ENCODE results near the gene DPM1. TPM values are rescaled to one million over a fixed set of nuclear protein-coding genes. Genes with fewer than 3 reads are reported as not detected.

The DPM1 gene
- total and polyA plus RNA-seq, 2 of the 8 experiments (the other 6 are each of a cell fraction or from before 2014, with no cell fraction given), result 42.3 to 57.0 TPM

DNA sequence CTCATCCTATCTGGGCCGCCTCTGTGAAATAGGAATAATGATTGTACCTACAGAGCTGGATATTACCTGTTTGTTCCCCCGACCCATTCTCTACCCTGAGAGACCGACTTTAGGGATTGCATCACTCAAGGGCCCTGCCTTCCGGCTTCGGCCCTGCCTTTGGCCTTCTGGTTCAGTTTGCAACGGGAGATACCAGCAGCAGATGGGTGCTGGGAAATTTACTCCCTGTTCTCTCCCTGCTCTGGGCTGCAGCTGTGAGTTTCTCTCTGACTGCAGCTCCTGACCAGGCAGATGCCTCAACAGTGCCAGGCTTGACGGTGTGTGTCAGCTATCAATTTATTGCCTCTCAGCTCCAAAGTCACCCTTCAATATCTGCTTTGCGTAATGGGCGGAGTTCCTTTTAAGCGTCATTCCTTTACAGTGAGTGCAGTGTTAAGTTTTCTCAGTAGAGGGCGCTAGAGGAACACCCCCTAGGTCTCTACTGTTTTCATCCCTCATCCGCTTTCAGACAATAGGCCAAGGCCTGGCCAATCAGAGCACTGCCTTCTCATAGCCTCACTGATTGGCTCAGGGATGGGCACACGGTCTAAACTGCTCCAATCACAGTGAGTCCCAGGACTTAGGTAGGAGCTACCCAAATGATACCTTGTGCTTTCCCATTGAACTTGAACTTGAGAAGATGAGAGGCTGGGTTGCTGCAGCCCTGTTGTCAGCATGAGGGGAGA is 34.6 kb upstream of the DPM1 start:
- Histone ChIP-seq H3K56ac (replicated peaks; ENCODE audit: insufficient read length, low read depth, low read length) (peak overlapping the region; percentile 26), H4K20me1 (replicated peaks in 1 of 2; ENCODE audit: control insufficient read depth in 1 of 2, insufficient read depth in 2 of 2, low read length in 2 of 2) (no peaks in the 10 kb centered on the region), H4K5ac (ENCODE audit: insufficient read length, low read depth, low read length) (peak overlapping the region; percentile 44), H4K8ac (ENCODE audit: extremely low read depth, insufficient read depth, low read length) (peak overlapping the region; percentile 77; the same call in 1 of the 2 replicates), H3K14ac (ENCODE audit: insufficient read length) (no peak overlapping the region), H2BK12ac (ENCODE audit: low read depth, low read length) (peak overlapping the region; percentile 76; the same call in 1 of the 2 replicates), H2AK5ac (ENCODE audit: low read depth, low read length) (no peak overlapping the region), H3K36me3 (ENCODE audit: control insufficient read depth in 2 of 4, insufficient read depth in 4 of 4, low read length in 3 of 4) (no peaks in the 10 kb centered on the region), H2BK15ac (ENCODE audit: low read length) (0 out of 2 replicates have a peak overlapping the region, but pooled peaks have one; percentile 22), H2BK5ac (ENCODE audit: low read depth, low read length) (peak overlapping the region; percentile 89; the same call in 1 of the 2 replicates), H3K4me3 (ENCODE audit: extremely low read depth in 1 of 4, insufficient read depth in 2 of 4, low read depth in 3 of 4, low read length in 4 of 4) (peak overlapping the region in 3 of 4 experiments; percentile 8 to 40 (median 16); a peak in 4 of 8 replicates), H3K79me2 (ENCODE audit: control insufficient read depth in 1 of 2, insufficient read depth in 2 of 2, low read length in 2 of 2) (no peaks in the 10 kb centered on the region), H4K91ac (replicated peaks; ENCODE audit: insufficient read length, low read length) (peak overlapping the region; percentile 70), H3K27me3 (replicated peaks in 1 of 4; ENCODE audit: control insufficient read depth in 3 of 4, extremely low read depth in 1 of 4, insufficient read depth in 3 of 4, low read length in 3 of 4) (peaks cover 0 to 2% (median 0%) of the 10 kb centered on the region in 4 experiments; a peak in 1 of 7 replicates), H3K4me1 (replicated peaks in 1 of 4; ENCODE audit: control insufficient read depth in 3 of 4, insufficient read depth in 4 of 4, low read length in 3 of 4) (peaks cover 3 to 19% (median 8%) of the 10 kb centered on the region in 4 experiments; a peak in 6 of 7 replicates), H3K4me2 (ENCODE audit: insufficient read depth in 1 of 2, low read depth in 2 of 2, low read length in 2 of 2) (peak overlapping the region; percentile 16 to 65), H2BK20ac (ENCODE audit: low read length) (peak overlapping the region; percentile 97; the same call in 1 of the 2 replicates), H3K23me2 (ENCODE audit: low read depth, low read length) (no peaks in the 10 kb centered on the region), H3K23ac (ENCODE audit: insufficient read length) (no peak overlapping the region), H3K27ac (ENCODE audit: low read depth, low read length) (peak overlapping the region; percentile 44; the same call in 1 of the 2 replicates), H2AFZ (ENCODE audit: low read length) (peak overlapping the region; percentile 52; the same call in 1 of the 2 replicates), H2BK120ac (replicated peaks; ENCODE audit: low read depth, low read length) (peak overlapping the region; percentile 74), H3K9ac (replicated peaks in 1 of 4; ENCODE audit: extremely low read depth in 1 of 4, low read depth in 3 of 4, low read length in 3 of 4) (peak overlapping the region in 1 of 4 experiments; percentile 35; a peak in 2 of 7 replicates), H3K79me1 (ENCODE audit: low read depth, low read length) (no peaks in the 10 kb centered on the region), H3K18ac (ENCODE audit: extremely low read depth, low read length) (peak overlapping the region; percentile 88), H3K4ac (replicated peaks; ENCODE audit: insufficient read length, low read depth, low read length) (peak overlapping the region; percentile 34), H3K9me3 (ENCODE audit: insufficient read depth in 2 of 2, low read depth in 1 of 2, low read length in 1 of 2) (no peaks in the 10 kb centered on the region)
- POLR2A ChIA-PET (ENCODE audit: partially characterized antibody), result interaction anchor here (0.6 to 3.4 kb wide), 17 partner anchors 11 to 604 kb away, joined by 3 to 30 read pairs (median 3); no protein-coding TSS in a partner anchor
- peak; percentile 99 for FAIRE-seq
- 26% methylated on average over 13 of the region's 13 CpGs; no CpG with 5 or more reads in 1 of the 2 experiments for WGBS, 2 experiments (ENCODE audit: extremely low coverage in 1 of 2, insufficient coverage in 1 of 2, insufficient read length in 1 of 2, insufficient replicate concordance in 2 of 2, low coverage in 1 of 2, low lambda C conversion rate in 2 of 2, missing lambda C conversion rate in 1 of 2)
- CTCF ChIA-PET (ENCODE audit: partially characterized antibody), result interaction anchor here (0.5 to 14.3 kb wide), 61 partner anchors 9 to 708 kb away, joined by 3 to 245 read pairs (median 4); no protein-coding TSS in a partner anchor
- peak; percentile 66 to 82 for DNase-seq (ENCODE audit: low read depth in 1 of 2, low spot score in 2 of 2)
- TF ChIP-seq, protein P1, sequence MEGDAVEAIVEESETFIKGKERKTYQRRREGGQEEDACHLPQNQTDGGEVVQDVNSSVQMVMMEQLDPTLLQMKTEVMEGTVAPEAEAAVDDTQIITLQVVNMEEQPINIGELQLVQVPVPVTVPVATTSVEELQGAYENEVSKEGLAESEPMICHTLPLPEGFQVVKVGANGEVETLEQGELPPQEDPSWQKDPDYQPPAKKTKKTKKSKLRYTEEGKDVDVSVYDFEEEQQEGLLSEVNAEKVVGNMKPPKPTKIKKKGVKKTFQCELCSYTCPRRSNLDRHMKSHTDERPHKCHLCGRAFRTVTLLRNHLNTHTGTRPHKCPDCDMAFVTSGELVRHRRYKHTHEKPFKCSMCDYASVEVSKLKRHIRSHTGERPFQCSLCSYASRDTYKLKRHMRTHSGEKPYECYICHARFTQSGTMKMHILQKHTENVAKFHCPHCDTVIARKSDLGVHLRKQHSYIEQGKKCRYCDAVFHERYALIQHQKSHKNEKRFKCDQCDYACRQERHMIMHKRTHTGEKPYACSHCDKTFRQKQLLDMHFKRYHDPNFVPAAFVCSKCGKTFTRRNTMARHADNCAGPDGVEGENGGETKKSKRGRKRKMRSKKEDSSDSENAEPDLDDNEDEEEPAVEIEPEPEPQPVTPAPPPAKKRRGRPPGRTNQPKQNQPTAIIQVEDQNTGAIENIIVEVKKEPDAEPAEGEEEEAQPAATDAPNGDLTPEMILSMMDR (IDR thresholded peaks at IDR 0.05; ENCODE audit: control extremely low read depth in 1 of 3, insufficient read depth in 1 of 3, low read depth in 1 of 3, low read length in 3 of 3), result peak in 2 of 3 experiments; percentile 73 to 96; a peak in 3 of 4 replicates
- no peak for TF ChIP-seq EZH2 (IDR thresholded peaks at IDR 0.05; ENCODE audit: low read depth, low read length, severe bottlenecking)
- no peak for TF ChIP-seq POLR2A (IDR thresholded peaks at IDR 0.05; ENCODE audit: control extremely low read depth in 1 of 2, low read depth in 2 of 2, low read length in 2 of 2)
- TF ChIP-seq BRCA1 (IDR thresholded peaks at IDR 0.05; ENCODE audit: low read depth, low read length), result no peak
- TF ChIP-seq HDAC6 (IDR thresholded peaks at IDR 0.05; ENCODE audit: low read depth, low read length), result no peak
- no peak for TF ChIP-seq POLR2AphosphoS5 (IDR thresholded peaks at IDR 0.05; ENCODE audit: low read depth, low read length)
